ENCODE results near the gene RNF144A. TPM values are rescaled to one million over a fixed set of nuclear protein-coding genes. Genes with fewer than 3 reads are reported as not detected.

Gene RNF144A
- total RNA-seq, 2 experiments from 2014 or later: 20.0 to 35.5 TPM

DNA sequence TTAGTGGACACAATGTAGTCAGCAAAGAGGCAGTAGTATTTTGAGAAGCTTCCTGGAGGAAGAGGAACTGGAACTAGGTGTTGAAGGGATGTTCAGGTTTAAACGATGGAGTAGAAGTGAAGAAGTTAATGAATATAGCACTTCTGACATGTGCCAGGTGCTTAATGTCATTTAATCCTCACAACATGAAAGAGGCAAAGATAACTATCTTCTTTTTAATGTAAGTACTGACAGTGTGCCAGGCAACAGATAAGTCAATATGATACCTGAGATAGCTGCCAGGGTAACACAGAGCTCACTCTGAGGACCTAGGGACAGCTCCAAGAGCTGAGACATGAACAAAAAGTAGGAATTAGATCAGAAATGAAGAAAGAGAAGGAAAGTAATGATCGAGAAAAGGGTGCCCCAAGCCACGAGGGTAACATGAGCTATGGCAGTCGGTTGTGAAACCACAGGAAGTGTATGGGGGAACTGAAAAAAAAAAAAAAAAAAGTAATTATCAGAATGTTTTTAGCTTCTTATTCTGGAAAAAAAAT is 140.7 kb downstream of the RNF144A start:
- no peak for DNase-seq
- CTCF ChIA-PET: interaction anchor here (0.6 to 3.4 kb wide), 7 partner anchors 9 to 192 kb away, joined by 3 to 23 read pairs (median 4); partner anchors contain the start of gene CMPK2
- peaks cover 5% of the 10 kb centered on the region for H3K36me3 Mint-ChIP-seq
- H3K27ac Mint-ChIP-seq: peak overlapping the region; percentile 77
- H3K4me3 Mint-ChIP-seq: no peak overlapping the region
- H3K27me3 Mint-ChIP-seq: no peaks in the 10 kb centered on the region
- no peaks in the 10 kb centered on the region for H3K9me3 Mint-ChIP-seq (ENCODE audit: low read depth)
- H3K4me1 Mint-ChIP-seq: peaks cover 24% of the 10 kb centered on the region
- peak; percentile 49 for ATAC-seq

DNA sequence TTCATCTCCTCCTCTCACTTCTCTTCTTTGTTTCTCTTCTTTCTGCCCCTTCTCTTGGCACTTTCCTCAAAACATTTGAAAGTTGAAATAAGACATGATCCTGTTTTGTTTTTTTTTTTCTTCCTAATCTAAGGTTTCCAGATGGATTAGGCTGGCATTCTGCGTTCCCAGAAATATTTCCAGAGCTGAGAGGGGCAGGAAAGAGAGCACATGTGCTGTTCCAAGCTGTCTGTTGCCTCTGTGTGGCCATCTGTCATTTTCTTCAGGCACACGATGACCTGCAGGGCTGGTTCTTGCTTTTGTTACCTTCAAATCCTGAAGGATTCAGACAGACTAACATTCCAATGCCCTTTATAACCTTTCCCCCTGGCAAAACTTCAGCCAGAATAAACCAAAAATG is 142.9 kb downstream of the RNF144A start:
- Mint-ChIP-seq H3K9me3 (ENCODE audit: low read depth) (peaks cover 5% of the 10 kb centered on the region), H3K4me3 (no peak overlapping the region), H3K4me1 (peaks cover 24% of the 10 kb centered on the region), H3K27me3 (no peaks in the 10 kb centered on the region), H3K36me3 (peaks cover 14% of the 10 kb centered on the region), H3K27ac (no peak overlapping the region)
- CTCF ChIA-PET: interaction anchor here (3.4 kb wide), 1 partner anchor 16 kb away, joined by 23 read pairs; no protein-coding TSS in a partner anchor
- DNase-seq (no peak), ATAC-seq (no peak)

DNA sequence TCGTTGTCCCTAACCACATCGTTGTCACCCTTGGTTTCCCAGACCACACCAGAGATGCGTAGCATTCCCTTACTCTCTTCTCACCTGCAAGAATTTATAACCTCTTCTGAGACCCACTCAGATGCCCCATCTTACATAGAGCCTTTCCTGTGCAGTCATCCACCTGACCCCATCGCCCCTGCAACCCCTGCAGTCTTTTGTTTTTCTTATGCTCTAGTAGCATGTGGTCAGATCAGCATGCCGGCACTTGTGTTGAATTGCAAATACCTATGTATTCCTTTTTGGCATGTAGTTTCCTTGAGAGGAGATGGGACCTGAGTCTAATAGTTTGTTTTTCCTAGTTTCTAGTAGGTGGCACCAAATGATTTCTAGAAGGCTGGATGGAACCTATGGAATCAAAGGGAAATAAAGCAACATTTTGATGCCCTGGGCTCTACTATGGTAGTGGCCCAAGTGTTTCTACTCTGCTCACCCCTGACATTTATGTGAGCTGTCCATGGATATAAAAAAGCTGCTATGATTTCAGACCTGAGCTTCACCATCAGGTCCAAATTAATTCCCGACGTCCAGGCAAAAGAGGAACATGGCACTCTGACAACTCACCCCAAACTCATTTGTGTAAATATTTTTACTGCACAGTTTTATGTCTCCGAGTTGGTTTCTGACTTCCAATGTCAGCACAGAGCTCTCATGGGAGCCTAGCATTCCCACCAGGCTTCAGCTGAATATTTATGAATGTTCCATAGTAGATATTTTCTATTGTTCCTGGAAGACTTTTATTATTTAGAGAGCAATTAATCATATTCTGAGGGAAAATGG is 143.6 kb downstream of the RNF144A start:
- CTCF ChIA-PET: interaction anchor here (1.1 kb wide), 1 partner anchor 10 kb away, joined by 3 read pairs; no protein-coding TSS in a partner anchor
- no peak for DNase-seq
- H3K4me1 Mint-ChIP-seq: peaks cover 24% of the 10 kb centered on the region
- peaks cover 5% of the 10 kb centered on the region for H3K9me3 Mint-ChIP-seq (ENCODE audit: low read depth)
- no peak overlapping the region for H3K4me3 Mint-ChIP-seq
- ATAC-seq: no peak
- H3K36me3 Mint-ChIP-seq: peaks cover 14% of the 10 kb centered on the region
- H3K27ac Mint-ChIP-seq: no peak overlapping the region
- no peaks in the 10 kb centered on the region for H3K27me3 Mint-ChIP-seq

DNA sequence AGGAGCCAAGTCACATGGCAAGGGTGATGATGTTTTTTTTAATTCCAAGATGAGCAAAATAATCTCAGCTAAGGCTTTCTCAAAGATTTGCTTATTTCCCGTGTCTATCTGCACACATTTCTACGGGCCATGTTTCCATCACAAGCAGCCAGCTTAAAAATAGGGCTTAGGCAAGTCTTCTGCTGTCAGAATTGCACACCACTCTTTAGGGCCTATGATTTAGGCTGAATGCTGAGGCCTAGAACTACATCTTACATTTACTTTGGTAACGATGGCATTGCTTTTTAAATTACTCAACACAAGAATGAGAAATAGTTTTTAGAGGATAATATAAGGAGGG is 144.2 kb downstream of the RNF144A start:
- Mint-ChIP-seq H3K36me3 (peaks cover 14% of the 10 kb centered on the region), H3K4me1 (peaks cover 24% of the 10 kb centered on the region), H3K27ac (no peak overlapping the region), H3K9me3 (ENCODE audit: low read depth) (peaks cover 5% of the 10 kb centered on the region), H3K4me3 (no peak overlapping the region), H3K27me3 (no peaks in the 10 kb centered on the region)
- CTCF ChIA-PET: interaction anchor here (1.1 to 1.2 kb wide), 2 partner anchors 10 to 17 kb away, joined by 3 read pairs; no protein-coding TSS in a partner anchor
- DNase-seq: no peak
- ATAC-seq: no peak

DNA sequence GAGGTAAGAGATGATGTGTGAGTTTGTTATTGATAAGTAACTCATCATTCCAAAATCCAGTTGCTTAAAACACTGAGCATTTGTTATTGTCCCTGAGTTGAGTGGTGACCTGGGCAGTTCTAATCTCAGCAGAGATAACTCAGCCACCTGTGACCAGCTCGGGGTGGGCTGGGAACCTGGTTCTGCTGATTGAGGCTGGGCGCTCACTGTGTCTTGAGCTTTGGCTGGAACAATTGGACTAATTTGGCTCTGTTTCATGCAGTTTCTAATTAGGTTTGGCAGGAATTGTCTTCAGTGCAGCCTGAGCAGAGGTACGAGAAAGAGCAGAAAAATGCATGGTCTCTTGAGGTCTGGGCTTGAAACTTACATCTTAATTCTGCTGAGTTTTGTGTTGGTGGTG is 144.7 kb downstream of the RNF144A start:
- Mint-ChIP-seq H3K27ac (no peak overlapping the region), H3K27me3 (no peaks in the 10 kb centered on the region), H3K36me3 (peaks cover 14% of the 10 kb centered on the region), H3K4me1 (peaks cover 24% of the 10 kb centered on the region), H3K4me3 (no peak overlapping the region), H3K9me3 (ENCODE audit: low read depth) (peaks cover 5% of the 10 kb centered on the region)
- ATAC-seq (no peak), DNase-seq (no peak)
- CTCF ChIA-PET: interaction anchor here (0.6 to 1.2 kb wide), 2 partner anchors 17 to 1554 kb away, joined by 3 to 4 read pairs; no protein-coding TSS in a partner anchor

DNA sequence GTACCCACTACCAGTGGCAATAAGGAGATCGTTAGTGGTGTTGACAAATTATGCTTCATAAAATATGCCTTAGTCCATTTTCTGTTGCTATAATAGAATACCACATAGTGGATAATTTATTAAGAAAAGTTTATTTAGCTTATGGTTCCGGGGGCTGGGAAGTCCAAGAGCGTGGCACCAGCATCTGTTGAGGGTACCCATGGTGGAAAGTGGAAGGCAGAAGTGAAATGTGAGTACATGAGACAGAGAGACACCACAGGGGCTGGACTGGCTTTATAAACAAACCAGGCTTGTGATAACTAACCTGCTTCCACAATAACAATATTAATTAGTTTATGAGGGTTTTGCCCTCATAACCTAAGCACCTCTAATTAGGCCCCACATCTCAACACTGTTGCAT is 146.6 kb downstream of the RNF144A start:
- Mint-ChIP-seq H3K27me3 (no peaks in the 10 kb centered on the region), H3K36me3 (peaks cover 14% of the 10 kb centered on the region), H3K9me3 (ENCODE audit: low read depth) (peaks cover 5% of the 10 kb centered on the region), H3K4me3 (no peak overlapping the region), H3K4me1 (peaks cover 12% of the 10 kb centered on the region), H3K27ac (no peak overlapping the region)
- ATAC-seq: no peak
- CTCF ChIA-PET: interaction anchor here (0.9 kb wide), 1 partner anchor 19 kb away, joined by 3 read pairs; no protein-coding TSS in a partner anchor
- no peak for DNase-seq

DNA sequence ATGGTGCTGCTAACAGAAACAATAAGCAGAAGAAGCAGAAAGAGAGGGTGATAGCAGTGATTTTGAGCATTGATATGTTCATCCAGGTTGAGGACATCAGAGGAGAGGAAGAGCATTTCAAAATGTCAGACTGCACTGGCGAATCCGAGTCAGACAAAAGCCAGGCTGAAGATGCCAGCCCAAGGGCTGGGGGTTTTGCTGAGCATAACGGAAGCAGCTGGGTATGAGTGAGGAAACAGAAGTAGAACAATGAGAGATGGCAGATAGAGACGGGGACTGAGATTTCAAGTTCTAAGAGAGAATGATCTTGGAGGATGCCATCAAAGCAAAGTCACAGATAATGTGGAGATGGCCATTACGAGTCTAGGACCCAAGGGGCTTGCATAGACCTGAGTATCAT is 151.2 kb downstream of the RNF144A start:
- no peaks in the 10 kb centered on the region for H3K4me1 Mint-ChIP-seq
- ATAC-seq (no peak), DNase-seq (no peak)
- peaks cover under 1% of the 10 kb centered on the region for H3K9me3 Mint-ChIP-seq (ENCODE audit: low read depth)
- CTCF ChIA-PET: interaction anchor here (1.3 kb wide), 1 partner anchor 9 kb away, joined by 3 read pairs; no protein-coding TSS in a partner anchor
- H3K4me3 Mint-ChIP-seq: no peak overlapping the region
- no peak overlapping the region for H3K27ac Mint-ChIP-seq
- H3K36me3 Mint-ChIP-seq: peaks cover 6% of the 10 kb centered on the region
- no peaks in the 10 kb centered on the region for H3K27me3 Mint-ChIP-seq

DNA sequence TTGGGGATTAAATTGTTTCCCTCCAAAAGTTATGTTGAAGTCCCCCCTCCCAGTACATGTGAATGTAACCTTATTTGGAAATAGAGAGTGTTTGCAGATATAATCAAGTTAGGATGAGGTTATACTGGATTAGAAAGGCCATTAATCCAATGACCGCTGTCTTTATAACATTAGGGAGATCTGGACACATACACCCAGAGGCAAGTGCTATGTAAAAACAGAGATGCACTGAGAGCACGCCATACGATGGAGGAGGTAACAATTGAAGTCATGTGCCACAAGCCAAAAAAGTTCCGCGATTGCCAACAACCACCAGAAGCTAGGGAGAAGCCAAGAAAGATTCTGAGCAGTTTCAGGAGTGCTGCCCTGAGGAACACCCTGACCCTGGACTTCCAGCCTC is 153.3 kb downstream of the RNF144A start:
- Mint-ChIP-seq H3K36me3 (peaks cover 2% of the 10 kb centered on the region), H3K27ac (no peak overlapping the region), H3K4me3 (no peak overlapping the region), H3K27me3 (no peaks in the 10 kb centered on the region), H3K4me1 (no peaks in the 10 kb centered on the region), H3K9me3 (ENCODE audit: low read depth) (no peaks in the 10 kb centered on the region)
- DNase-seq (no peak), ATAC-seq (no peak)
- CTCF ChIA-PET: interaction anchor here (0.7 to 0.8 kb wide), 2 partner anchors 28 to 249 kb away, joined by 3 read pairs; no protein-coding TSS in a partner anchor

DNA sequence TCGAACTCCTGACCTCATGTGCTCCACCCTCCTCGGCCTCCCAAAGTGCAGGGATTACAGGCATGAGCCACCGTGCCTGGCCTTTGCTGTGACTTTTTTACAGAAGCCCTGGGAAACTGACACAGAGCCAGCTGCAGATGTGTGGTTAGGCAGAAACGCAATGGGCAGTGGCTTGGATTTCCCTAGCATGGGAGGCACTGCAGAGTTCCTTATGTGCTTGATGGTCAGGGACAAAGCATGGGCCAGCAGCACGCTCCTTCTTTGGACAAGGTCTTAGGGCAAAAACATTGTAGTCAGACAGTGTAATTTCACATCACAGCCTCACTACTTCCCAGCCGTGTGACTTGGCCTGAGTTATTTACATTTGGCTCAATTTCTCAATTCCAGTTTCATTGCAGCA is 153.9 kb downstream of the RNF144A start:
- no peak for ATAC-seq
- DNase-seq: no peak
- no peak overlapping the region for H3K27ac Mint-ChIP-seq
- H3K4me1 Mint-ChIP-seq: no peaks in the 10 kb centered on the region
- H3K4me3 Mint-ChIP-seq: no peak overlapping the region
- CTCF ChIA-PET: interaction anchor here (0.7 kb wide), 1 partner anchor 250 kb away, joined by 3 read pairs; no protein-coding TSS in a partner anchor
- no peaks in the 10 kb centered on the region for H3K9me3 Mint-ChIP-seq (ENCODE audit: low read depth)
- H3K36me3 Mint-ChIP-seq: peaks cover 2% of the 10 kb centered on the region
- H3K27me3 Mint-ChIP-seq: no peaks in the 10 kb centered on the region

DNA sequence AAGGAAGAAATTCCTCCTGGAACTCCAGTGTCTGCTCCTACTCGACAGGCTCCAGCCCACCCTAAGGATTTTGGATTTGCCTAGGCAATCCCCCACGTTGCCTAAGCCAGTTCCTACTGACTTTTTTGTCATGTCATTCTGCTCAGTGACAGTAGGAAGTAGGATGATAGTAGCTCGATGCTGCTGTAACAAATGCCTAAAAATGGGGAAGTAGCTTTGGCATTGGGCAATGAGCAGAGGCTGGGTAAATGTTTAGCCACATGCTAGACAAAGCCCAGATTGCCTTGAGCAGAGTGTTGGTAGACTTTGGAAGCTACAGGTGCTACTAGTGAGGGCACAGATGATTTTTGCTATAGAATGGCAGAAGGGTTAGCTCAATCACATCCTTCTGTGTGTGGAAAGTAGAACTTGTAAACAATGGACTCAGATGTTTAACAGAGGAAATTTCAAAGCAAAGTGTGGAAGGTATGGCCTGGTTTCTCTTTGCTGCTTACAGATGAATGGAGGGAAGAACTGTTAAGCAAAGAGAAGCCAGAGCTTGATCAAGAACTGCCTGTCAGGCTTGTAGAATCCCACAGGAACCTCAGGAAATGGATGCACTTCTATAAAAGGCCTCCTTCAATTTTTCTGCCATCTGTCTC is 154.8 kb downstream of the RNF144A start:
- H3K27me3 Mint-ChIP-seq: no peaks in the 10 kb centered on the region
- ATAC-seq: no peak
- H3K4me3 Mint-ChIP-seq: no peak overlapping the region
- DNase-seq: no peak
- H3K9me3 Mint-ChIP-seq (ENCODE audit: low read depth): no peaks in the 10 kb centered on the region
- CTCF ChIA-PET: no interaction called here
- H3K4me1 Mint-ChIP-seq: no peaks in the 10 kb centered on the region
- H3K27ac Mint-ChIP-seq: no peak overlapping the region
- peaks cover 2% of the 10 kb centered on the region for H3K36me3 Mint-ChIP-seq

DNA sequence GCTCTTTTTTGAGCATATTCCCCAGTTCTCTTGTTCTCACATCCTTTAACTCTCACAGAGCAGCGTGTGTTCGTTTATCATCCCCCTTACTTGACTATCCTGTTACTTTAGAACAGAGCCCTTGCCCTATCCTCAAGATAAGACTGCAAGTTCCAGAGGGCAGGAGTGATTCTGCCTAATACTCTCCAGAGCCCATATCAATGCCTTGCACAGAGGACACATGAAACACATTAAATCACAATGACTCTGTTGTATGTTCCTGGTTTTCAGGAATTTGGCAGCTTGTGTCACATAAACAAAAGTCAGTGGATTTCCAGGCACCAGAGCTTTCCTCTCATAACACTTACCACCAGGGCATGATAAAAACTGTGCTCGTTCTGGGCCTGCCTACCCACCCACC is 156.7 kb downstream of the RNF144A start:
- Mint-ChIP-seq H3K4me3 (no peak overlapping the region), H3K27me3 (no peaks in the 10 kb centered on the region), H3K27ac (no peak overlapping the region), H3K36me3 (peaks cover 2% of the 10 kb centered on the region), H3K4me1 (no peaks in the 10 kb centered on the region), H3K9me3 (ENCODE audit: low read depth) (no peaks in the 10 kb centered on the region)
- no peak for DNase-seq
- CTCF ChIA-PET: interaction anchor here (0.6 to 1.2 kb wide), 2 partner anchors 23 to 247 kb away, joined by 3 read pairs; no protein-coding TSS in a partner anchor
- ATAC-seq: no peak

DNA sequence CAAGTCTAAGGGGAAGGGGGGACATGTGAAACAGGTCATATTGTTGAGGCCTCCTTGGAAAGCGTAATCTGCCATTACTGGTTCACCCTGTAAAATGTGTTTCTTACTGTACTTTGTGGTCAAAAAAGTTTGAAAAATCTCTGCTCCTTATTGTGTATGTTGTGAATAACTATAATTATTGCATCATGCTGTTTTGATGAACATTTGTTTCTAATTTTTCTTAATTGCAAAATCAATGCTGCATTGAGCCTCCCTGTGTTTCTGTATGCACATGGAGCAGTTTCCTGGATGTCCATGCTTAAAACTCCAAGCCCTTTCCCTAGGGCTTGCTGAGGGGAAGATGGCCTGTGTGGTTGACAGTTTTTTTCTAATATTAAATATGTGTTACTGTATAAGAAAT is 158.6 kb downstream of the RNF144A start:
- CTCF ChIA-PET: no interaction called here
- Mint-ChIP-seq H3K4me1 (no peaks in the 10 kb centered on the region), H3K9me3 (ENCODE audit: low read depth) (no peaks in the 10 kb centered on the region), H3K36me3 (peaks cover 2% of the 10 kb centered on the region), H3K27ac (no peak overlapping the region), H3K4me3 (no peak overlapping the region), H3K27me3 (no peaks in the 10 kb centered on the region)
- DNase-seq: no peak
- no peak for ATAC-seq

DNA sequence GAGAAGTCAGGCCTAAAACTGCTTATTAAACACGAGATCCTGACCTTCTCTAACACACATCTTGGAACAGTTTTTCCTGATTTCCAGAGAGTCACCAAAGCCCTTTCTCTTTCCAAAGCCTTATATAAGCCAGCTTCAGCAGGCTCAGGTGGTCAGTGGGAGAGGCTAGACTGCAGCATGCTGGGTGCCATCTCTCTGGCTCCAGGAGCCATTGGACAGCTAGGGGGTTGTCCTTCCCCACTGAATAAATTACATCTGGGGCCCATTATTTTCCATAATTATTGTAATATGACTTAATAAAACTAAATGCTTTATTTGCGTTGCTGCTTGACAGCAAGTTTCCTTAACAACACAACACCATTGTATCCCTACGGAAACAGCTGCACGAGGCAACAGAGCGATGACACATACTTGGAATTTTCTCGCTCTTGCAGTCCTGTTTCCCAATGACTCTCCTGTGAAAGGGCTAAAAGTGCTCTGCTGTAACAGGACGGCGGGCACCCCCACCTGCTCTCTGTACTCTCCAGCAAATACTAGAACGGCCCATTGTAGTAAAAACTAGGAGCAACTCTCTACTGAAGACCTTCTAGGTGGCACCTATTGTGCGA is 160.6 kb downstream of the RNF144A start:
- CTCF ChIA-PET: no interaction called here

More for the DNA sequence above, 160.6 kb downstream of the RNF144A start:
- no peak overlapping the region for H3K27ac Mint-ChIP-seq
- peaks cover 2% of the 10 kb centered on the region for H3K36me3 Mint-ChIP-seq
- no peak overlapping the region for H3K4me3 Mint-ChIP-seq
- ATAC-seq (no peak), DNase-seq (no peak)
- H3K27me3 Mint-ChIP-seq: no peaks in the 10 kb centered on the region
- no peaks in the 10 kb centered on the region for H3K4me1 Mint-ChIP-seq
- no peaks in the 10 kb centered on the region for H3K9me3 Mint-ChIP-seq (ENCODE audit: low read depth)
